ENCODE data around the gene LTBP4.

DNA sequence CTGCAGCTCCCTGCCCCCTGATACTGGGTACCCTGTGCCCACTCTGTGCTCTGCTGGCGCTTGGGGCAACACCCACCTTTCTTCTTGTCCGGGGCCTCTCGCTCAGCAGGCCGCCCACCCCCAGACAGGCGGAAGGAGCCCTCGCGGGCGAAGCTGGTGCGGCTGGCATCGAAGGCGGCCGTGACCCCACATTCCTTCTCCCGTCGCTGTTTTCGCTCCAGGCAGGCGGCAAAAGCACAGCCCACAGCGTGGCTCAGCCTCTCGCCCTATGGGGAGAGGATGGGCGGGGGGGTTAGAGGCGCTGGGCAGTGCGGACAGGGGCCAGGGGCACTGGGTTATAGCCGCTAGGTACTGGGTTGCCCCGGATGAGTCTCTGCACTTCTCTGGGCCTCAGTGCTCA is 76.0 kb downstream of the LTBP4 start:
- TF ChIP-seq, protein P1, sequence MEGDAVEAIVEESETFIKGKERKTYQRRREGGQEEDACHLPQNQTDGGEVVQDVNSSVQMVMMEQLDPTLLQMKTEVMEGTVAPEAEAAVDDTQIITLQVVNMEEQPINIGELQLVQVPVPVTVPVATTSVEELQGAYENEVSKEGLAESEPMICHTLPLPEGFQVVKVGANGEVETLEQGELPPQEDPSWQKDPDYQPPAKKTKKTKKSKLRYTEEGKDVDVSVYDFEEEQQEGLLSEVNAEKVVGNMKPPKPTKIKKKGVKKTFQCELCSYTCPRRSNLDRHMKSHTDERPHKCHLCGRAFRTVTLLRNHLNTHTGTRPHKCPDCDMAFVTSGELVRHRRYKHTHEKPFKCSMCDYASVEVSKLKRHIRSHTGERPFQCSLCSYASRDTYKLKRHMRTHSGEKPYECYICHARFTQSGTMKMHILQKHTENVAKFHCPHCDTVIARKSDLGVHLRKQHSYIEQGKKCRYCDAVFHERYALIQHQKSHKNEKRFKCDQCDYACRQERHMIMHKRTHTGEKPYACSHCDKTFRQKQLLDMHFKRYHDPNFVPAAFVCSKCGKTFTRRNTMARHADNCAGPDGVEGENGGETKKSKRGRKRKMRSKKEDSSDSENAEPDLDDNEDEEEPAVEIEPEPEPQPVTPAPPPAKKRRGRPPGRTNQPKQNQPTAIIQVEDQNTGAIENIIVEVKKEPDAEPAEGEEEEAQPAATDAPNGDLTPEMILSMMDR (IDR thresholded peaks at IDR 0.05; ENCODE audit: poor library complexity), result no peak
- TF ChIP-seq EZH2phosphoT487 (IDR thresholded peaks at IDR 0.05; ENCODE audit: low read depth, severe bottlenecking, unreplicated experiment), result no peak

Measured in hepatocyte (in vitro differentiated cells).